Measurements from ENCODE around the gene CLCN7. TPM values are rescaled to one million over a fixed set of nuclear protein-coding genes. Genes with fewer than 3 reads are reported as not detected.

The CLCN7 gene
- total RNA-seq, 1 experiment from 2014 or later: 32.2 TPM

DNA sequence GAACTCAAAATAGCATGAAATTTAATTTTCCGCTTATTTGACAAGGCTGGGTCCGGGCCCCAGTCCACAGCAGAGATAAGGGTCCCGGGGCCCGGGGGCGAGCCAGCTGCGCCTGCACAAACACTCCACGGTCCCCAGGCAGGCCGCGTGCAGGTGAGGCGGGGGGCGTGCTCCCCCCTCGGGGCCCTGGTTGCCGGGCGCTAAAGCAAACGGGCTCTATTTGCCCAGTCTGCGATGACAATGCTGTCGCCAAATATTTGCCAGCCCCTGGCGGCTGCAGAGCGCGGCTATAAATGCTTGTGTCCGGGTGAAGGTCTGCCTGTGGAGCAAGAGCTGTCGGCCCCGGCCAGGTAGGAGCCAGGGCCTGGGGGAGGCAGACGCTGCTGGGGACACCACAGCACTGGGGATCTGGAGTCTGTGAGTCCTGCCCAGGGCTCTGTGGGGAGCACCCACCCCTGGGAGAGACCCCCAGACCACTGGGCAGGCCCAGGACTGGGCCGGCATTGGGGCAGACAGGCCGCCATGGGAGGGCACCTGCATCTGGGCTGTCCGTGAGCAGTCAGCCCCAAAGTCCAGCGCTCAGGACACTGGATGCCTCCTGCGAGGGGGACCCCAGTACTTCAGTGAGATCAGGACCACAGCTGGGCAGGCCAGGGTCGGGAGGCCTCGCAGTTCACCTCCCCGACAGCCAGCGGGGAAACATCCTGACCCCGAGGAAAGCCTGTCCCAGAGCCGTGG lies 43.9 kb downstream of the CLCN7 start, which contains the start of gene PERCC1:
Gene PERCC1, plus strand, starts transcription at position 320 of the 738 bp plus-strand sequence. CDS start 1,516 bp downstream, outside the sequence.
- Histone ChIP-seq H3K27ac (peak within 1 kb of the TSS; percentile 99), H3K4me3 (peak within 1 kb of the TSS; percentile 70), H3K4me1 (peaks cover 51% of the 10 kb centered on the region)

DNA sequence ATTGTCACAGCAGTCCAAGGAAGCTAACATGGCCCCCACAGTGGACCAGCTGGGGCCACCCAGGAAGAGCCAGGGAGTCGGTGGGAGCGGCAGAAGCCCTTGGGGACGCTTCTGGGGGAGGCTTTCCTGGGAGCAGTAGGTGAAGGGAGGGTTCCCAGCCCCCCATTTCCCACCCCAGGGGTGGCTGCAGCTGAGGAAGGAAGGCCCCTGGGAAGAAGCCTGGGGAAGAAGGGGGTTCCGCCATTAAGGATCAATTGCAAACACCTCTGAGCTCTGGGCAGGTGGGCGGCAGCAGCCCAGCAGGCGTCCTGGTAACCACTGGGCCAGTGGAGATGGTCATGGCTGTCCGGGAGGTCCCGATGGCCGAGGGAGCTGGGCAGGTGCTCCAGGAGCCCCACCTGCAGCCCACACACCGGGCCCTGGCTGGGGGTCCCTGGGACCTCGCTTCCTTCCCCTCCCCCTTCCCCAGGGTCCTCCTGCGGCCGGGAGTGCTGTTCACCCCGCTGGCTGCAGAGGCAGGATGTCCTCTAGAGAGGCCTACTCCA lies 44.5 kb downstream of the CLCN7 start:
- Histone ChIP-seq H3K27me3 (no peaks in the 10 kb centered on the region), H3K36me3 (peaks cover 16% of the 10 kb centered on the region), H3K4me3 (peak overlapping the region; percentile 70), H3K9me3 (replicated peaks) (no peaks in the 10 kb centered on the region), H3K27ac (peak overlapping the region; percentile 99), H3K4me1 (peaks cover 48% of the 10 kb centered on the region)
- peak; percentile 75 to 78 for DNase-seq

More for the DNA sequence above, 43.9 kb downstream of the CLCN7 start, which contains the start of gene PERCC1:
- peaks cover 16% of the 10 kb centered on the region for H3K36me3 ChIP-seq
- DNase-seq: peak; percentile 94 to 95
- H3K27me3 ChIP-seq: no peaks in the 10 kb centered on the region
- H3K9me3 ChIP-seq (replicated peaks): no peaks in the 10 kb centered on the region

DNA sequence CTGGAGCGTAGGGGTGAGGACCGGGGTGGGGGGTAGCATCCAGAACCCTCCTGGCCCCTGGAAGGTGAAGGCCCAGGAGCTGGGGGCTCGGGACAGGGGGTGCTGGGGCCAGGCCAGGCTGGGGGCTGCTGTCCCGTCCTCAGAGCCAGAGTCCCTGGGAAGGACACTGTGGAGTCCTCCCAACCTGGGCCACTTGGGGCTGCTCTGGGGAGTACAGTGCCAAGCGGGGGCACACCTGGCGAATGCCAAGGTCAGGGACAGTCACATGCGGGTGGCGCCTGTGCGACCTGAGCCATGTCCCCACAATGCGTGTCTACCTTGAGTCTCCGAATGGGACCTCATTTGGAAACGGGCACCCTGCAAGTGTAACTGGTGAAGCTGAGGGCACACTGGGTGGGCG lies 45.2 kb downstream of the CLCN7 start:
- Histone ChIP-seq H3K36me3 (peaks cover 16% of the 10 kb centered on the region), H3K9me3 (replicated peaks) (no peaks in the 10 kb centered on the region), H3K27me3 (no peaks in the 10 kb centered on the region), H3K4me1 (peaks cover 44% of the 10 kb centered on the region), H3K4me3 (peak overlapping the region; percentile 70), H3K27ac (peak overlapping the region; percentile 99)
- no peak for DNase-seq

DNA sequence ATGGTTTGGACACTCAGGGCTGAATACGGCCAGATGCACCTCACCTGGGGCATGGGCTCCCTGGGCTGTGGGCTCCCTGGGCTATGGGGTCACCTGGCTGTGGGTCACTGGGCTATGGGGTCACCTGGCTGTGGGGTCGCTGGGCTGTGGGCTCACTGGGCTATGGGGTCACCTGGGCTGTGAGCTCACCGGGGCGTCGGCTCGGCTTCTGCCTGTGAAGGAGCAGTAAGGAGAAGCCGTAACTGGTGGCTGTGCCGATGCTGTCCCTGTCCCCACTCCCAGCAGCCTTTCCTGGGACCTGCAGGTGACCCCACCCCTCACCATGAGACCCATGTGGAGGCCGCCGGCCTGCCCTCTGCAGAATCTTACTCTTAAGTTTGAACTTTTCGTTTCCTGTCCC lies 45.8 kb downstream of the CLCN7 start:
- peak in 1 of 2 experiments; percentile 17 for DNase-seq
- peaks cover 14% of the 10 kb centered on the region for H3K36me3 ChIP-seq
- no peak overlapping the region for H3K4me3 ChIP-seq
- H3K27me3 ChIP-seq: no peaks in the 10 kb centered on the region
- H3K9me3 ChIP-seq (replicated peaks): no peaks in the 10 kb centered on the region
- peaks cover 44% of the 10 kb centered on the region for H3K4me1 ChIP-seq
- peak overlapping the region; percentile 99 for H3K27ac ChIP-seq

DNA sequence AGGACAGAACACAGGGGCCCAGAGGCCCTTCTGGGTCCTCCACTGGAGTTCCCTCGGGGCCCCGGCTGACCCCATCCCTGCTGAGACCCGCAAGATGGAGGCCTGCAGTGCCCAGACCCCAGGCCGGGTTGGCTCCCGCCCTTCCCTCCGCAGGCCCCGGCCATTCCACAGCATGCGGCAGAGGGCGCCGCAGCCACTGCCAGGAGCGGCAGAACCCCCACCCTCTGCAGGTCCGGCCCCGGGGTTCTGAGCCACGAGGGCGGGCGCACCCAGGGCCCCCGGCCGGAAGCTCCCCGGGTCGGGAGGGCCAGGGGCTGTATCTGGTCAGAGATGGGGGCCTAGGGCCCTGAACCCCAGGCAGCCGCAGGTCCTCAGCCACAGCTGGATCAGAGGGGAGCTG lies 46.3 kb downstream of the CLCN7 start:
- peaks cover 44% of the 10 kb centered on the region for H3K4me1 ChIP-seq
- H3K4me3 ChIP-seq: no peak overlapping the region
- no peak for DNase-seq
- H3K27me3 ChIP-seq: no peaks in the 10 kb centered on the region
- H3K27ac ChIP-seq: peak overlapping the region; percentile 99
- no peaks in the 10 kb centered on the region for H3K9me3 ChIP-seq (replicated peaks)
- H3K36me3 ChIP-seq: peaks cover 9% of the 10 kb centered on the region

DNA sequence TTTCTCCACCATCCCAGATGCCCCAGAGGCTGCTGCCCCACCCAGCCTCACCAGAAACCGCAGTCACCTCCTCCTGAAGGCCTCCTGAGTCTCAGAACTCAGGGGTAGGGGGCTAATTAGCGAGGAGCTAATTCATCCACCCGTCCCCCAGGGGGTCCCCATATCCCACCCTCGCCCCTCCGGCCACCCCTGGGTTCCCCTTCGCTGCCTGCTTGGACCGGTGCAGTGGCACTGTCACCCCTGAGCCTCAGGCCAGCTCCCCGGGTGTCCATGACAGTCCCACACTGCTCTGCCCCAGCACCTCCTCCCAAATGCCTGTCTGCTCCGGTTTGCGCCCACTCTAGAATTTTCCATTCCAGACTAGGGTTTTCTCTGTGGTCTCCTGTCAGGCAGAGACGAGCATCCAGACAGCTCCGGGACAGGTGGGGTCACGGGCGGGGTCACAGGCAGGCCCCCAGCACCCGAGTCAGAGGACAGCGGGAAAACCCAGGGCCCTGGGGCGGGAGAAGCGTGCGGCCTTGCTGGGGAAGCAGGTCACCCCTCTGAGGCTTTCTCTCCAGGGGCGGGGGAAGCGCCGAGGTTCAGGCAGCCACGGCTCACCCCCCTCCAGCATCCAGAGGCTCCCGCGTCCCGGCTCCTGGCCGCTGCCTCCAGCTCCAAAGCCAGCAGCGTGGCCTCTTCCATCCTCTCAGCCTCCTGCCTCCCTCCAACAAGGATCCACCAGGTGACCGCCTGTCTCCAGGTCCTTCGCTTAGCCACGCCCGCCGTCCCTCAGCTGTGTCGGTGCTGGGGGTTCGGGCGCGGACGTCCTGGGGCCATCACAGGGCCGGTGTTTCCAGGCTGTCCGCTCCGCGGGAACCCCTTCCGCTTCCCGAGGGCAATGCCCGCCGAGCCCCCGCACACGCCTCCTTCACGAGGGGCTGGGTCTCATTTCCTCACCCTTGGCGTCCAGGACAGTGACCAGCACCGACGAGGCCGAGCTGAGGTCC lies 47.1 kb downstream of the CLCN7 start:
- Histone ChIP-seq H3K27me3 (no peaks in the 10 kb centered on the region), H3K4me3 (peak overlapping the region; percentile 40), H3K36me3 (peaks cover 3% of the 10 kb centered on the region), H3K4me1 (peaks cover 44% of the 10 kb centered on the region), H3K27ac (peak overlapping the region; percentile 99), H3K9me3 (replicated peaks) (no peaks in the 10 kb centered on the region)
- DNase-seq: peak; percentile 45 to 53

DNA sequence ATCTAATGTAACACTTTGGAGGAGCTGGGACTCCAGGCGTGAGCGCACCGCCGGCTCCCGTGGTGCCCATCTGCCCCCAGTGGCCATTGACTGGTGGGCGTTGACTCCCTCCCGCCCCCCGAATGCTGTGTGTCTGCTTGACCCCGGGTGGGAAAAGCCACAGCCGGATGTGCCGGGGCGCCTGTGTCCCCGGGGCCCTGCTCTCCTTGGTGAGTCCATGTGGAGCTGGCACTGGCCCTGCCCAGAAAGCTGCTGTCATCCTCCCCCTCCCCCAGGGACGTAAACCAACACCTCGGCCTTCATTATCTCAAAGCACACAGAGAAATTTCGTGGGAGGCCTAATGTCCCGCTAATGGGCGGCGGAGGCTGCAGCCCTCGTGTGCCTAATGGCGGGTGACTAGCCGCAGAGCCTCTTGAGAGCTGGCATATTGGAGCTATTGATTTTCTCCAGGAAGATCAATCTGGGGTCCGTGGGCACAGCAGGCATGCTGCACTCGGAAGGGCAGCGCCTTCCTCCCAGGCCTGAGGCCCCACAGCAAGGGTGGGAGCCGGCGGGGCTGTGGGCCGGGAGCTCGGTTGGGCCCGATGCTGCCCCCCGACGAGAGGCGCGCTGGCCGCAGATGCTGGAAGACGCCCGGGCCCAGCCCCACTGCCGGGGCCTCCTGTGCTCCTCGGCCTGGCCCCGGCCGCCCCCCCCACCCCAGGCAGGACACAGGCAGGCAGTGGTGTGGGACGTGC lies 47.9 kb downstream of the CLCN7 start:
- Histone ChIP-seq H3K27me3 (no peaks in the 10 kb centered on the region), H3K27ac (peak overlapping the region; percentile 99), H3K9me3 (replicated peaks) (no peaks in the 10 kb centered on the region)

DNA sequence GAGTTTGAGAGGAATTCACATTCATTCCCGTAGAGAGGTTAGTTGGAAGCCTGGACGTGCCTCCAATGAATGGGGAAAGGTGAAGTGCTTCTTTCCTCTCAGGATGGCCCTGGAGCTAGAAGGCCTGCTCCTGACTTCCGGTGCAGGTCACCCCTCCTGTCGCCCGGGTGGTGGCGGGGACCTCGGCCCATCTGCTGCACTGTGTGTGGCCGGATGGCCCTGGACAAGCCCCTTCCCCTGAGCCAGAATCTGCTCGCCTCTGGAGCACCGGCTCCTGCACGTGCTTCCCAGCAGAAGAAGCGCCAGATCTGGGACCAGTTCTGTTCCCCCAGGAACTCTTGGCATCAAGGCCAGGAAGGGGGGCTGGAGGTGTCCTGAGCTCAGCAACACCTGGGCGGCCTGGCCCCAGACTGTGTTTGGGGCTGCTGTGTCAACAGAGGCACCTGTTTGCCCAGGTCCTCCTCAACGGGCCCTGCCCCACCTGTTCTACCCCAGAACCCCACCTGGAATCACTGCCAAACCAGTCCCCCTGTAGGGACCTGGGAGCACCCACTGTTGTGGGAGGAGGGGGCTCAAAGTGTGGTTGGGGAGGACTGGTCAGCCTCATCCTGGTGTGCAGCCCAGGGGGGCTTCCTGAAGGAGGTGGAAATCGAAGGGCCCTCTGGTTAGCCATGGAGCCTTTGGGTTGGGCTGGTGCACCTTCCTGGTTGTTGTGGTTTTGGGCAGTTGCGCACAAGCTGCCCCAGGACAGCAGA lies 49.0 kb downstream of the CLCN7 start:
- Histone ChIP-seq H3K27ac (peak overlapping the region; percentile 99; the same call in 1 of the 2 replicates), H3K4me3 (no peak overlapping the region), H3K4me1 (peaks cover 44% of the 10 kb centered on the region), H3K36me3 (no peaks in the 10 kb centered on the region), H3K9me3 (replicated peaks) (no peaks in the 10 kb centered on the region), H3K27me3 (no peaks in the 10 kb centered on the region)
- no peak for DNase-seq

More for the DNA sequence above, 47.9 kb downstream of the CLCN7 start:
- H3K4me3 ChIP-seq: peak overlapping the region; percentile 40
- no peaks in the 10 kb centered on the region for H3K36me3 ChIP-seq
- H3K4me1 ChIP-seq: peaks cover 44% of the 10 kb centered on the region
- peak; percentile 88 to 90 for DNase-seq

DNA sequence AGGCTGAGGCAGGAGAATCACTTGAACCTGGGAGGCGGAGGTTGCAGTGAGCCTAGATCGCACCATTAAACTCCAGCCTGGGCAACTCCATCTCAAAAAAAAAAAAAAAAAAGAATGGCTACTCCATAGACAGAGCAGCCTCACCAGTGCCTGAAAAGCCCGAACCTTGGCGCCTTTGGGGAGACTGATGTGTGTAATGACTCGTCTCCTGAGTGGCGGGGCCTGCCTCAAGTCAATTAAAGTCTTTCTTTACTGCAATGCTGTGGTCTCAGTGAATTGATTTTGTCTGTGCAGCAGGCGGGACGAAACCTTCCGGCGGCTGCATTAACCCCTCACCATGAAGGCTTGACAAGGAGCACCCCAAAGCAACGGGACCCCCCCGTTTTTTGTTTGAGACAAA lies 50.8 kb downstream of the CLCN7 start:
- Histone ChIP-seq H3K9me3 (replicated peaks) (no peaks in the 10 kb centered on the region), H3K36me3 (no peaks in the 10 kb centered on the region), H3K4me1 (peaks cover 32% of the 10 kb centered on the region), H3K4me3 (no peak overlapping the region), H3K27me3 (no peaks in the 10 kb centered on the region), H3K27ac (no peak overlapping the region)
- DNase-seq: peak in 1 of 2 experiments; percentile 27

DNA sequence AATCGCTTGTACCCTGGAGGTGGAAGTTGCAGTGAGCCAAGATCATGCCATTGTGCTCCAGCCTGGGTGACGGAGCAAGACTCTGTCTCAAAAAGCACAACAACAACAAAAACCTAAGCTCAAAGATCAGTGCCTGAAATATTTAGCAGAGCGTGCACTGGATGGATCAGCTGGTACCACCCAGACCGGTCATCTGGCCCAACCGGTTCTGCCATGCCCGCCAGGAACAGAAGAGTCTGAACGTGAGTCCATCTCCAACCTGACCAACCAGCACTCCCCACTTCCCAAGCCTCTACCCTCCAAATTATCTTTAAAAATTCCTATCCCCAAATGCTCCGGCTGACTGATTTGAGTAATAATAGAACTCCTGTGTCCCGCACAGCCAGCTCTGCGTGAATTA lies 52.8 kb downstream of the CLCN7 start:
- no peaks in the 10 kb centered on the region for H3K27me3 ChIP-seq
- no peaks in the 10 kb centered on the region for H3K36me3 ChIP-seq
- peaks cover 14% of the 10 kb centered on the region for H3K4me1 ChIP-seq
- no peak overlapping the region; the same call in 1 of the 2 replicates for H3K27ac ChIP-seq
- no peaks in the 10 kb centered on the region for H3K9me3 ChIP-seq (replicated peaks)
- no peak overlapping the region for H3K4me3 ChIP-seq
- no peak for DNase-seq

DNA sequence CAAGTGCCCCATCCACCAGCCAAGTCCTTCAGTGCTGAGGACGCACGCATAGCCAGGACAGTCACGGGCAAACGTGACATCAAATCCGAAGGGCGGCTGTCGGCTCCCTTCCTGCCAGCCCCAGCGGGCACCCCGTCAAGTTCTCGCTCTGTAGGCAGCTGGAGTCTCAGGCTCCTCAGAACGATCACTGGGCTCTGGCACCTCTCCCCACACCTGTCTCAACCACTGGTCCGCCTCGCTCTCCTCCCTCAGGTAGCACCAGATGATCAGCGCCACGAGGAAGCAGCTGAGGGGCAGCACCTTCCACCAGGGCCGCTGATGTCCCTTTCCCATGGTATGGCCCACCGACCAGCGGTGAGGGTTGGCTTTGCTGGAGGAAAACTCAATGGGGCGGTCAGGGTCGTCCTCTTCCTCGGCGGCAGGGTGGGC lies 54.7 kb downstream of the CLCN7 start:
- DNase-seq: peak in 1 of 2 experiments; percentile 20
- Histone ChIP-seq H3K36me3 (no peaks in the 10 kb centered on the region), H3K4me1 (no peaks in the 10 kb centered on the region), H3K4me3 (peak overlapping the region; percentile 95), H3K9me3 (replicated peaks) (no peaks in the 10 kb centered on the region), H3K27ac (peak overlapping the region; percentile 90), H3K27me3 (no peaks in the 10 kb centered on the region)

DNA sequence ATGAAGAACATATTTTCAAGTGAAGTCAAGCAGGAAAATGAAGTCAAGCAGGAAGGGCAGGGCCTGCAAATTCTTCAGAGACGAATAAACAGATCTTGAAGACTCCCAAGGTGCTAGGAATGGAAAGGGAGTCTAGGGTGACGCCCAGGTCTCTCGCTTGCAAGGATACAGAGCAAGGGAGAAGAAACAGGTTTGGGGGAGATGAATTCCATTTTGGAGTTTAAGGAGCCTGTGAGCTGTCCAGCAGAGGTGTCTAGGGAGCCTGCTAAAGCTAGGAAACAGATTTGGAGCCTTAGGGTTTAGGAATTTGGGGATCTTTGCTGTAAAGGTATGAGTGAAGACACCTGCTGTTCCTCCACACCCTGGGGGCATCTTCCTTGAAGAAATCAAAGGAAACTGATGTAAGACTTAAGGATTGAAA lies 58.3 kb downstream of the CLCN7 start:
- H3K27me3 ChIP-seq: no peaks in the 10 kb centered on the region
- H3K36me3 ChIP-seq: no peaks in the 10 kb centered on the region
- H3K4me1 ChIP-seq: no peaks in the 10 kb centered on the region
- no peak overlapping the region for H3K4me3 ChIP-seq
- no peaks in the 10 kb centered on the region for H3K9me3 ChIP-seq (replicated peaks)
- no peak overlapping the region for H3K27ac ChIP-seq
- DNase-seq: no peak

DNA sequence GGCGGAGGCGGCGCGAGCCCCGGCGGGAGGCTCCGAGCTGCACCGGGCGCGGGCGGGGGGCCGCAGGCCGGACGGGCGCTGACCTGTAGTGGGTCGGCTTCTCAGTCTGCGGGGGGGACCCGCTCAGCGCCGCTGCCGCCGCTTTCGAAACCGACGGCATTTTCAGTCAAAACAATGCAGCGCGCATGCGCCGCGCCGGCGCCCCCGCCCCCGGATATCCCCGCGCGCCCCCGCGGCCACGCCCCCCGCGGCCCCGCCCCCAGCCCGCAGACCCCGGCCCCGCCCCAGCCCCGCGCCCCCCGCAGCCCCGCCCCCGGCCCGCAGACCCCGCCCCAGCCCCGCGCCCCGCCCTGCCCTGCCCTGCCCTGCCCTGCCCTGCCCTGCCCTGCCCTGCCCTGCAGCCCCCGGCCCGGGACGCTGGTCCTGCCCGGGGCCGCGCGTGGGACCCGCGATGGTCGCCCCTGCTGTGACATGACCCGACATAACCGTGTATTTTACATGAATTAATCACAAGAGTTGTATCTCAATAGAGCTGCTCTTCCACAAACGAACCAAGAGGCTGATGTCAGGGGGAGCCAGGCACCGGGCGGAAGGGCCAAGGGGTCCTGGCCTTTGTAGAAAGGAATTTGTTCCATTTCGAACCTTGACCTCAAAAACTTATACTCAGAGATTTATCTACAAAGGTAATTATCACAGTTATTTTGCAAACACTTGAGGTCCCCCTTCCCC lies 60.1 kb downstream of the CLCN7 start, which contains the start of gene UNKL:
Gene UNKL, minus strand, starts transcription at position 173 of the 729 bp plus-strand sequence. Its CDS starts 13 bp downstream, at position 160.
- H3K4me3 ChIP-seq: peak within 1 kb of the TSS; percentile 85
- H3K4me1 ChIP-seq: no peaks in the 10 kb centered on the region
- DNase-seq: peak; percentile 74 to 77
- H3K9me3 ChIP-seq (replicated peaks): no peaks in the 10 kb centered on the region
- H3K27me3 ChIP-seq: no peaks in the 10 kb centered on the region
- no peaks in the 10 kb centered on the region for H3K36me3 ChIP-seq
- peak within 1 kb of the TSS; percentile 52 for H3K27ac ChIP-seq
